ENCODE results near the gene SKI. TPM values are rescaled to one million over a fixed set of nuclear protein-coding genes. Genes with fewer than 3 reads are reported as not detected.

The SKI gene
- total and polyA plus RNA-seq, 9 of the 15 experiments (the other 6 are each of a cell fraction or from before 2014, with no cell fraction given), result 0.10 to 60.5 (median 4.6) TPM

DNA sequence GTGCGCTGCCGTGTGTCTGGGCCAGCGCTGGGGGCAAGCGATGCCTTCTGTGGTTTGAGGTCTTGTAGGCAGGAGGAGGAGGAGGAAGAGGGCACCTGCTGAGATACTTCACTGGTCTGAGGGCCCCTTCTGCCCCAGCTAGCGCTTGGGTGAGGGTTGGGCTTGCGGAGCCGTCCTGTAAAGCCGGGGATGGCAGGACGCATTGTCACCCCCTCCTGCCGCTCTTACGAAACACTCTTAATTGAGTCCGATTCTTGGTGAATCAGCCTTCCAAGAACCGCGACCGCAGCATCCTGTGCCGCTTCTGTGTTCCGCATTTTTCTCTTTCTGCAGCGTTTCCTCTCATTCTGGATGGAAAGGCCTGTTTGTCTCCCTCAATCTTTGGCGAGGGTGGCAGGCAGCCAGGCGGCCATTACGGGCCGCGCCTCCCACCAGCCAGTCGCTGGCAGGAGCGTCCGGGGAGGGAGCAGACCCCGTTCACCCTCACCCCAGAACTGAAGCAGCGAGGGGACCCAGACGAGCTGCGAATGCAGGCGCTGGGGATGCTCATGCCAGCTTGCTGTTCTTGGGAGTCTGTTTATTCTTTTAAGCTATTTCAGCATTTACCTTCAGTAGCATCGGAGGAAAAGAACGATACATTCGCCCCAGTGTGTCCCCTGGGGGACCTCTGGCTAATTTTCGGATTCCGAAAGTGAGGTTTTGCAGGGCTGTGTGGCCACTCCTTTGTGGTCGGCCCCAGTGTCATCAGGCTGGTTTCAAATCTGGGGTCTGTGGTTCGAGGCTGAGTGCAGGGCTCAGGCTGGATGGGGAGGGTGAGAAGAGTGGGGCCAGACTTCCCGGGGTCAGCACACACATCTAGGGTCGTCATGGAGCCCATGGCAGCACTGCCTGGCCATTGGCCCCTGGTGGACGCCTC lies 62.7 kb downstream of the SKI start (continued):
- TF ChIP-seq, protein P1, sequence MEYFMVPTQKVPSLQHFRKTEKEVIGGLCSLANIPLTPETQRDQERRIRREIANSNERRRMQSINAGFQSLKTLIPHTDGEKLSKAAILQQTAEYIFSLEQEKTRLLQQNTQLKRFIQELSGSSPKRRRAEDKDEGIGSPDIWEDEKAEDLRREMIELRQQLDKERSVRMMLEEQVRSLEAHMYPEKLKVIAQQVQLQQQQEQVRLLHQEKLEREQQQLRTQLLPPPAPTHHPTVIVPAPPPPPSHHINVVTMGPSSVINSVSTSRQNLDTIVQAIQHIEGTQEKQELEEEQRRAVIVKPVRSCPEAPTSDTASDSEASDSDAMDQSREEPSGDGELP (CRISPR knock-in tag; IDR thresholded peaks at IDR 0.05; ENCODE audit: borderline replicate concordance), result no peak
- no peak for TF ChIP-seq ZNF668 (CRISPR knock-in tag; IDR thresholded peaks at IDR 0.05)
- TF ChIP-seq, protein P2, sequence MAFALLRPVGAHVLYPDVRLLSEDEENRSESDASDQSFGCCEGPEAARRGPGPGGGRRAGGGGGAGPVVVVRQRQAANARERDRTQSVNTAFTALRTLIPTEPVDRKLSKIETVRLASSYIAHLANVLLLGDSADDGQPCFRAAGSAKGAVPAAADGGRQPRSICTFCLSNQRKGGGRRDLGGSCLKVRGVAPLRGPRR (CRISPR knock-in tag; IDR thresholded peaks at IDR 0.05), result no peak
- no peak for TF ChIP-seq E2F3 (CRISPR knock-in tag; IDR thresholded peaks at IDR 0.05)
- TF ChIP-seq NFE2L1 (tag; IDR thresholded peaks at IDR 0.05; ENCODE audit: borderline replicate concordance, low read depth), result no peak
- peak; percentile 31 to 56; a peak in 2 of 4 replicates for TF ChIP-seq MAZ (CRISPR knock-in tag; conservative IDR thresholded peaks at IDR 0.05 in 1 of 2, IDR thresholded peaks at IDR 0.05 in 1 of 2)
- no peak for TF ChIP-seq HNRNPL (IDR thresholded peaks at IDR 0.05; ENCODE audit: low read depth, low read length)
- no peak for TF ChIP-seq KLF10 (CRISPR knock-in tag; IDR thresholded peaks at IDR 0.05)
- TF ChIP-seq ZNF561 (CRISPR knock-in tag; conservative IDR thresholded peaks at IDR 0.05), result no peak
- TF ChIP-seq HDAC1 (IDR thresholded peaks at IDR 0.05), result peak in 1 of 2 experiments; percentile 34; a peak in 1 of 4 replicates
- TF ChIP-seq, protein P3, sequence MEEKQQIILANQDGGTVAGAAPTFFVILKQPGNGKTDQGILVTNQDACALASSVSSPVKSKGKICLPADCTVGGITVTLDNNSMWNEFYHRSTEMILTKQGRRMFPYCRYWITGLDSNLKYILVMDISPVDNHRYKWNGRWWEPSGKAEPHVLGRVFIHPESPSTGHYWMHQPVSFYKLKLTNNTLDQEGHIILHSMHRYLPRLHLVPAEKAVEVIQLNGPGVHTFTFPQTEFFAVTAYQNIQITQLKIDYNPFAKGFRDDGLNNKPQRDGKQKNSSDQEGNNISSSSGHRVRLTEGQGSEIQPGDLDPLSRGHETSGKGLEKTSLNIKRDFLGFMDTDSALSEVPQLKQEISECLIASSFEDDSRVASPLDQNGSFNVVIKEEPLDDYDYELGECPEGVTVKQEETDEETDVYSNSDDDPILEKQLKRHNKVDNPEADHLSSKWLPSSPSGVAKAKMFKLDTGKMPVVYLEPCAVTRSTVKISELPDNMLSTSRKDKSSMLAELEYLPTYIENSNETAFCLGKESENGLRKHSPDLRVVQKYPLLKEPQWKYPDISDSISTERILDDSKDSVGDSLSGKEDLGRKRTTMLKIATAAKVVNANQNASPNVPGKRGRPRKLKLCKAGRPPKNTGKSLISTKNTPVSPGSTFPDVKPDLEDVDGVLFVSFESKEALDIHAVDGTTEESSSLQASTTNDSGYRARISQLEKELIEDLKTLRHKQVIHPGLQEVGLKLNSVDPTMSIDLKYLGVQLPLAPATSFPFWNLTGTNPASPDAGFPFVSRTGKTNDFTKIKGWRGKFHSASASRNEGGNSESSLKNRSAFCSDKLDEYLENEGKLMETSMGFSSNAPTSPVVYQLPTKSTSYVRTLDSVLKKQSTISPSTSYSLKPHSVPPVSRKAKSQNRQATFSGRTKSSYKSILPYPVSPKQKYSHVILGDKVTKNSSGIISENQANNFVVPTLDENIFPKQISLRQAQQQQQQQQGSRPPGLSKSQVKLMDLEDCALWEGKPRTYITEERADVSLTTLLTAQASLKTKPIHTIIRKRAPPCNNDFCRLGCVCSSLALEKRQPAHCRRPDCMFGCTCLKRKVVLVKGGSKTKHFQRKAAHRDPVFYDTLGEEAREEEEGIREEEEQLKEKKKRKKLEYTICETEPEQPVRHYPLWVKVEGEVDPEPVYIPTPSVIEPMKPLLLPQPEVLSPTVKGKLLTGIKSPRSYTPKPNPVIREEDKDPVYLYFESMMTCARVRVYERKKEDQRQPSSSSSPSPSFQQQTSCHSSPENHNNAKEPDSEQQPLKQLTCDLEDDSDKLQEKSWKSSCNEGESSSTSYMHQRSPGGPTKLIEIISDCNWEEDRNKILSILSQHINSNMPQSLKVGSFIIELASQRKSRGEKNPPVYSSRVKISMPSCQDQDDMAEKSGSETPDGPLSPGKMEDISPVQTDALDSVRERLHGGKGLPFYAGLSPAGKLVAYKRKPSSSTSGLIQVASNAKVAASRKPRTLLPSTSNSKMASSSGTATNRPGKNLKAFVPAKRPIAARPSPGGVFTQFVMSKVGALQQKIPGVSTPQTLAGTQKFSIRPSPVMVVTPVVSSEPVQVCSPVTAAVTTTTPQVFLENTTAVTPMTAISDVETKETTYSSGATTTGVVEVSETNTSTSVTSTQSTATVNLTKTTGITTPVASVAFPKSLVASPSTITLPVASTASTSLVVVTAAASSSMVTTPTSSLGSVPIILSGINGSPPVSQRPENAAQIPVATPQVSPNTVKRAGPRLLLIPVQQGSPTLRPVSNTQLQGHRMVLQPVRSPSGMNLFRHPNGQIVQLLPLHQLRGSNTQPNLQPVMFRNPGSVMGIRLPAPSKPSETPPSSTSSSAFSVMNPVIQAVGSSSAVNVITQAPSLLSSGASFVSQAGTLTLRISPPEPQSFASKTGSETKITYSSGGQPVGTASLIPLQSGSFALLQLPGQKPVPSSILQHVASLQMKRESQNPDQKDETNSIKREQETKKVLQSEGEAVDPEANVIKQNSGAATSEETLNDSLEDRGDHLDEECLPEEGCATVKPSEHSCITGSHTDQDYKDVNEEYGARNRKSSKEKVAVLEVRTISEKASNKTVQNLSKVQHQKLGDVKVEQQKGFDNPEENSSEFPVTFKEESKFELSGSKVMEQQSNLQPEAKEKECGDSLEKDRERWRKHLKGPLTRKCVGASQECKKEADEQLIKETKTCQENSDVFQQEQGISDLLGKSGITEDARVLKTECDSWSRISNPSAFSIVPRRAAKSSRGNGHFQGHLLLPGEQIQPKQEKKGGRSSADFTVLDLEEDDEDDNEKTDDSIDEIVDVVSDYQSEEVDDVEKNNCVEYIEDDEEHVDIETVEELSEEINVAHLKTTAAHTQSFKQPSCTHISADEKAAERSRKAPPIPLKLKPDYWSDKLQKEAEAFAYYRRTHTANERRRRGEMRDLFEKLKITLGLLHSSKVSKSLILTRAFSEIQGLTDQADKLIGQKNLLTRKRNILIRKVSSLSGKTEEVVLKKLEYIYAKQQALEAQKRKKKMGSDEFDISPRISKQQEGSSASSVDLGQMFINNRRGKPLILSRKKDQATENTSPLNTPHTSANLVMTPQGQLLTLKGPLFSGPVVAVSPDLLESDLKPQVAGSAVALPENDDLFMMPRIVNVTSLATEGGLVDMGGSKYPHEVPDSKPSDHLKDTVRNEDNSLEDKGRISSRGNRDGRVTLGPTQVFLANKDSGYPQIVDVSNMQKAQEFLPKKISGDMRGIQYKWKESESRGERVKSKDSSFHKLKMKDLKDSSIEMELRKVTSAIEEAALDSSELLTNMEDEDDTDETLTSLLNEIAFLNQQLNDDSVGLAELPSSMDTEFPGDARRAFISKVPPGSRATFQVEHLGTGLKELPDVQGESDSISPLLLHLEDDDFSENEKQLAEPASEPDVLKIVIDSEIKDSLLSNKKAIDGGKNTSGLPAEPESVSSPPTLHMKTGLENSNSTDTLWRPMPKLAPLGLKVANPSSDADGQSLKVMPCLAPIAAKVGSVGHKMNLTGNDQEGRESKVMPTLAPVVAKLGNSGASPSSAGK (IDR thresholded peaks at IDR 0.05), result no peak
- no peak for TF ChIP-seq GATAD2A (IDR thresholded peaks at IDR 0.05)
- TF ChIP-seq KDM5B (IDR thresholded peaks at IDR 0.05; ENCODE audit: insufficient replicate concordance, low read depth, low read length), result no peak

Measured in K562 (cell line).